A549 (cell line): Measurements from ENCODE around the gene MAP3K20. TPM values are rescaled to one million over a fixed set of nuclear protein-coding genes. Genes with fewer than 3 reads are reported as not detected.

ENCODE experiments used
- ATAC-seq, 2 experiments: fragments of 200-7000 bp in 1 of 2; fragments of >200 bp in 1 of 2; cut with Nextera tagmentation in 1 of 2; cut with Tn5 transposase in 1 of 2; 3 replicates each; pipeline versions ENCODE4 v1.8.0 to v1.9.1; 2018 to 2020; ENCODE audit warnings: mild to moderate bottlenecking in 1 of 2, moderate library complexity in 1 of 2
- CTCF ChIA-PET: fragments of 300-600 bp; sonication (Branson Sonifier 250); formaldehyde crosslinking; extraction: SDS; loops from one replicate; lab custom pipeline; 2021; ENCODE audit warnings: antibody characterized with exemption, inconsistent platforms; lab: Yijun Ruan, JAX
- POLR2A ChIA-PET: fragments of 350-600 bp; formaldehyde crosslinking; extraction: SDS; loops from one replicate; lab custom pipeline; 2021; ENCODE audit warnings: antibody characterized with exemption, inconsistent platforms; lab: Yijun Ruan, JAX
- DNase-seq, 2 experiments: peaks; one replicate each; pipeline versions ENCODE4 v3.0.0 to v3.0.0-alpha.2; 2011 to 2016; ENCODE audit warnings: low read depth in 1 of 2, low spot score in 1 of 2
- FAIRE-seq: peaks from 2 replicates; lab custom pipeline; 2011; peaks lifted over from hg19 to GRCh38; lab: Jason Lieb, UNC
- H3K27ac ChIP-seq, 2 experiments: fragments of >200 bp; sonication (Bioruptor Twin); formaldehyde crosslinking; 3 replicates each; pipeline ENCODE4 v1.5.1; 2016 to 2017
- H3K4me1 ChIP-seq: fragments of >200 bp; sonication (Bioruptor Twin); formaldehyde crosslinking; 3 replicates; pipeline ENCODE4 v1.6.1; 2016
- H3K4me2 ChIP-seq: fragments of >200 bp; sonication (Bioruptor Twin); formaldehyde crosslinking; 3 replicates; pipeline ENCODE4 v1.6.1; 2016
- H3K4me3 ChIP-seq: fragments of >200 bp; sonication (Bioruptor Twin); formaldehyde crosslinking; 3 replicates; pipeline ENCODE4 v1.5.1; 2016
- H3K9me3 ChIP-seq: fragments of >200 bp; sonication (Bioruptor Twin); formaldehyde crosslinking; 3 replicates; pipeline ENCODE4 v1.6.1; 2016
- BCL3 ChIP-seq: fragments of >200 bp; sonication (Bioruptor Twin); formaldehyde crosslinking; IDR thresholded peaks from 3 replicates; pipeline ENCODE4 v1.6.1; 2016
- BHLHE40 ChIP-seq: IDR thresholded peaks from 2 replicates; pipeline ENCODE4 v1.6.1; 2012; ENCODE audit warnings: low read depth, low read length, inconsistent platforms
- CBX8 ChIP-seq: fragments of 200-600 bp; sonication (generic); IDR thresholded peaks from 2 replicates; pipeline ENCODE4 v1.6.1; 2016
- CEBPB ChIP-seq, 2 experiments: fragments of >200 bp in 1 of 2; sonication (Bioruptor Twin) in 1 of 2; formaldehyde crosslinking in 1 of 2; IDR thresholded peaks; 2 replicates each; pipeline ENCODE4 v1.6.1; 2012 to 2016
- CHD4 ChIP-seq: fragments of 200-600 bp; sonication (generic); IDR thresholded peaks from 2 replicates; pipeline ENCODE4 v1.6.1; 2016; ENCODE audit warnings: antibody characterized with exemption, mild to moderate bottlenecking, borderline replicate concordance
- CTCF ChIP-seq: fragments of >200 bp; sonication (Bioruptor Twin); formaldehyde crosslinking; IDR thresholded peaks from 3 replicates; pipeline ENCODE4 v1.5.1; 2016
- EHF ChIP-seq: fragments of 250-450 bp; sonication (Bioruptor Pico); IDR thresholded peaks from 2 replicates; pipeline ENCODE4 v1.5.0; 2020; ENCODE audit warnings: mild to moderate bottlenecking
- EHMT2 ChIP-seq: fragments of 200-600 bp; sonication (generic); IDR thresholded peaks from 2 replicates; pipeline ENCODE4 v1.6.1; 2016; ENCODE audit warnings: antibody characterized with exemption, low read depth, mild to moderate bottlenecking, moderate library complexity
- EP300 ChIP-seq, 2 experiments: fragments of >200 bp; sonication (Bioruptor Twin); formaldehyde crosslinking; IDR thresholded peaks; 2 replicates in 1 of 2; 3 replicates in 1 of 2; pipeline ENCODE4 v1.6.1; 2016 to 2017
- ESRRA ChIP-seq: fragments of 150-350 bp; IDR thresholded peaks from 2 replicates; pipeline ENCODE4 v1.6.1; 2014; ENCODE audit warnings: mild to moderate bottlenecking, low read length, borderline replicate concordance
- FOSB ChIP-seq: fragments of 250-450 bp; sonication (Bioruptor Pico); IDR thresholded peaks from 2 replicates; pipeline ENCODE4 v1.5.0; 2020; ENCODE audit warnings: mild to moderate bottlenecking, moderate library complexity
- FOSL2 ChIP-seq, 2 experiments: fragments of 450-650 bp in 1 of 2; fragments of >200 bp in 1 of 2; sonication (Bioruptor Twin) in 1 of 2; formaldehyde crosslinking; IDR thresholded peaks; 2 replicates each; pipeline versions ENCODE4 v1.5.0 to v1.6.1; 2016 to 2020; ENCODE audit warnings: mild to moderate bottlenecking in 1 of 2, moderate library complexity in 1 of 2
- GATA3 ChIP-seq: IDR thresholded peaks from 2 replicates; pipeline ENCODE4 v1.6.1; 2012; ENCODE audit warnings: borderline replicate concordance
- HES2 ChIP-seq: fragments of >200 bp; sonication (Bioruptor Twin); formaldehyde crosslinking; IDR thresholded peaks from 2 replicates; pipeline ENCODE4 v1.6.1; 2016
- HOXA7 ChIP-seq: fragments of 250-450 bp; sonication (Bioruptor Pico); IDR thresholded peaks from 2 replicates; pipeline ENCODE4 v1.5.0; 2020; ENCODE audit warnings: mild to moderate bottlenecking, moderate library complexity
- HOXB13 ChIP-seq: fragments of 250-450 bp; sonication (Bioruptor Pico); IDR thresholded peaks from 2 replicates; pipeline ENCODE4 v1.5.0; 2020; ENCODE audit warnings: low read depth, mild to moderate bottlenecking, moderate library complexity
- JUN ChIP-seq, 2 experiments: fragments of >200 bp; sonication (Bioruptor Twin); formaldehyde crosslinking; IDR thresholded peaks; 2 replicates in 1 of 2; 3 replicates in 1 of 2; pipeline ENCODE4 v1.6.1; 2016 to 2017
- JUNB ChIP-seq: fragments of >200 bp; sonication (Bioruptor Twin); formaldehyde crosslinking; IDR thresholded peaks from 2 replicates; pipeline ENCODE4 v1.6.1; 2016
- KDM1A ChIP-seq: fragments of 200-600 bp; sonication (generic); IDR thresholded peaks from 2 replicates; pipeline ENCODE4 v1.6.1; 2016; ENCODE audit warnings: low read depth, mild to moderate bottlenecking
- MAFK ChIP-seq: fragments of 450-650 bp; IDR thresholded peaks from 2 replicates; pipeline ENCODE4 v1.6.1; 2014; ENCODE audit not compliant: partially characterized antibody
- MAX ChIP-seq: IDR thresholded peaks from 2 replicates; pipeline ENCODE4 v1.6.1; 2012
- MYC ChIP-seq: IDR thresholded peaks from 2 replicates; pipeline ENCODE4 v1.6.1; 2012; ENCODE audit warnings: mild to moderate bottlenecking, inconsistent platforms, low read length, improper control_type of control experiment, borderline replicate concordance
- NFE2L2 ChIP-seq: fragments of 150-350 bp; conservative IDR thresholded peaks from 2 replicates; pipeline ENCODE4 v1.6.1; 2014; ENCODE audit warnings: low read length
- RAD21 ChIP-seq, 2 experiments: fragments of >200 bp in 1 of 2; sonication (Bioruptor Twin) in 1 of 2; formaldehyde crosslinking in 1 of 2; IDR thresholded peaks in 1 of 2; conservative IDR thresholded peaks in 1 of 2; 2 replicates in 1 of 2; 3 replicates in 1 of 2; pipeline ENCODE4 v1.6.1; 2012 to 2018; ENCODE audit warnings: inconsistent platforms in 1 of 2
- RCOR1 ChIP-seq: fragments of 150-350 bp; IDR thresholded peaks from 2 replicates; pipeline ENCODE4 v1.6.1; 2014; ENCODE audit warnings: antibody characterized with exemption, low read length, low read depth
- RFX5 ChIP-seq: fragments of 450-650 bp; IDR thresholded peaks from 2 replicates; pipeline ENCODE4 v1.7.1; 2014; ENCODE audit warnings: antibody characterized with exemption, mild to moderate bottlenecking, moderate library complexity
- SMC3 ChIP-seq: fragments of >200 bp; sonication (Bioruptor Twin); formaldehyde crosslinking; IDR thresholded peaks from 3 replicates; pipeline ENCODE4 v1.6.1; 2018; ENCODE audit warnings: inconsistent platforms
- SREBF2 ChIP-seq: fragments of 450-650 bp; IDR thresholded peaks from 2 replicates; pipeline ENCODE4 v1.6.1; 2014; ENCODE audit warnings: mild to moderate bottlenecking, moderate library complexity
- ZNF302 ChIP-seq: fragments of 250-450 bp; sonication (Bioruptor Pico); IDR thresholded peaks from 2 replicates; pipeline ENCODE4 v1.9.0; 2021; ENCODE audit warnings: inconsistent platforms, mild to moderate bottlenecking, moderate library complexity
- WGBS: methylation state at CpG from one replicate; pipeline ENCODE4 v1.1.6; 2017; ENCODE audit errors: missing lambda C conversion rate; 5-methylcytosine and 5-hydroxymethylcytosine counted together
- polyA plus RNA-seq, 4 experiments: library from polyadenylated mRNA; depleted of rRNA in 3 of 4; stranded (reverse); fragments of >200 nt; fragmentation: RNase III in 1 of 4; extraction: RNeasy Plus Mini Kit Qiagen cat#74134 plus additional on column Dnase treatment in 1 of 4; gene quantifications; 2 replicates in 3 of 4; 3 replicates in 1 of 4; pipeline ENCODE4 v1.2.3, GENCODE V29; 2011 to 2017

Gene MAP3K20
- polyA plus RNA-seq, 2 of the 4 experiments (the other 2 are of a cell fraction), result 34.7 to 80.7 TPM

GRCh38 chr2:173157676-173158293, 82.1 kb downstream of the MAP3K20 start:
- peak overlapping the region; percentile 78 to 90 for H3K27ac ChIP-seq
- 70% methylated on average over 3 of the region's 3 CpGs for WGBS
- peaks cover 11% of the 10 kb centered on the region; the same call in 2 of the 3 replicates for H3K9me3 ChIP-seq
- TF ChIP-seq EHF (CRISPR knock-in tag), result no peak
- no peak for TF ChIP-seq ESRRA
- TF ChIP-seq JUN (IDR thresholded peaks at IDR 0.05), result no peak
- TF ChIP-seq KDM1A, result no peak
- TF ChIP-seq RFX5, result no peak
- TF ChIP-seq CHD4, result no peak
- no peak for TF ChIP-seq HOXB13 (CRISPR knock-in tag)
- no peak for TF ChIP-seq RCOR1
- TF ChIP-seq CEBPB (IDR thresholded peaks at IDR 0.05), result no peak
- TF ChIP-seq BHLHE40, result no peak
- TF ChIP-seq JUNB, result no peak
- TF ChIP-seq SREBF2, result no peak
- ATAC-seq, result no peak
- H3K4me1 ChIP-seq, result peaks cover 58% of the 10 kb centered on the region
- FAIRE-seq, result no peak
- peak overlapping the region; percentile 74 for H3K4me2 ChIP-seq
- H3K4me3 ChIP-seq, result no peak overlapping the region
- POLR2A ChIA-PET, result no interaction called here
- DNase-seq, result no peak
- CTCF ChIA-PET, result interaction anchor here (0.5 to 1.6 kb wide), 6 partner anchors 11 to 130 kb away, joined by 3 to 4 read pairs (median 3); partner anchors contain the start of gene MAP3K20

GRCh38 chr2:173159791-173160463, 84.3 kb downstream of the MAP3K20 start:
- Histone ChIP-seq H3K4me2 (peak overlapping the region; percentile 74), H3K4me1 (peaks cover 58% of the 10 kb centered on the region), H3K9me3 (peaks cover 11% of the 10 kb centered on the region; the same call in 2 of the 3 replicates)
- ChIA-PET CTCF (interaction anchor here (0.8 to 2.0 kb wide), 6 partner anchors 9 to 132 kb away, joined by 3 to 5 read pairs (median 4); no protein-coding TSS in a partner anchor), POLR2A (interaction anchor here (0.6 to 3.3 kb wide), 4 partner anchors 25 to 111 kb away, joined by 3 to 8 read pairs (median 4); no protein-coding TSS in a partner anchor)
- 0% methylated on average over 1 of the region's 1 CpG for WGBS
- DNase-seq (peak; percentile 60 to 95), FAIRE-seq (no peak)
- TF ChIP-seq HES2 (peak; percentile 95), NFE2L2 (no peak), JUN (IDR thresholded peaks at IDR 0.05) (peak; percentile 91 to 97), ZNF302 (CRISPR knock-in tag) (no peak), FOSB (CRISPR knock-in tag) (no peak), CBX8 (no peak), CEBPB (IDR thresholded peaks at IDR 0.05) (peak; percentile 99), RAD21 (conservative IDR thresholded peaks at IDR 0.05 in 1 of 2, IDR thresholded peaks at IDR 0.05 in 1 of 2) (peak in 1 of 2 experiments; percentile 6; a peak in 2 of 5 replicates), EP300 (IDR thresholded peaks at IDR 0.05) (peak; percentile 80 to 89; a peak in 3 of 5 replicates), EHMT2 (no peak), RFX5 (no peak), SMC3 (peak; percentile 53; the same call in 2 of the 3 replicates), CTCF (no peak), MAFK (peak; percentile 26), MAX (peak; percentile 46; the same call in 1 of the 2 replicates), BCL3 (peak; percentile 58; the same call in 1 of the 3 replicates), FOSL2 (IDR thresholded peaks at IDR 0.05) (peak; percentile 75), FOSL2 (CRISPR knock-in tag; IDR thresholded peaks at IDR 0.05) (peak; percentile 83), GATA3 (peak; percentile 54; the same call in 1 of the 2 replicates), HOXA7 (CRISPR knock-in tag) (peak; percentile 39; the same call in 1 of the 2 replicates), JUNB (peak; percentile 91), MYC (no peak)
- TF ChIP-seq, all 56 proteins: peak for 13
- peak overlapping the region; percentile 78 to 90 for H3K27ac ChIP-seq
- H3K4me3 ChIP-seq, result peak overlapping the region; percentile 13; the same call in 2 of the 3 replicates
- peak; percentile 98 to 100 for ATAC-seq
